HepG2 (cell line): Measurements from ENCODE around the gene TNFAIP2.
A peak's percentile ranks its signal among the peaks of the same experiment; 100 is the strongest.

Experiments used
- ARHGAP35 ChIP-seq: sonication (generic); formaldehyde crosslinking; IDR thresholded peaks from 2 replicates; pipeline ENCODE4 v1.9.0; 2022; ENCODE audit warnings: mild to moderate bottlenecking, inconsistent platforms, moderate library complexity, missing genetic modification reagents, borderline replicate concordance
- EP300 ChIP-seq, 3 experiments: sonication (generic) in 1 of 3; formaldehyde crosslinking in 1 of 3; IDR thresholded peaks; 2 replicates each; pipeline versions ENCODE4 v1.5.1 to v1.6.1; 2011 to 2020; ENCODE audit warnings: low read depth in 2 of 3, low read length in 2 of 3, borderline replicate concordance in 1 of 3, improper control_type of control experiment in 1 of 3, mild to moderate bottlenecking in 1 of 3, missing genetic modification reagents in 1 of 3, moderate library complexity in 1 of 3
- EZH2 ChIP-seq: conservative IDR thresholded peaks from 2 replicates; pipeline ENCODE4 v1.6.1; 2012; ENCODE audit warnings: mild to moderate bottlenecking, low read depth, low read length, moderate library complexity
- HOXA9 ChIP-seq: sonication (generic); formaldehyde crosslinking; IDR thresholded peaks from 2 replicates; pipeline ENCODE4 v1.8.1; 2022; ENCODE audit warnings: missing genetic modification reagents, mild to moderate bottlenecking, moderate library complexity, borderline replicate concordance
- NPAS2 ChIP-seq: sonication (generic); formaldehyde crosslinking; IDR thresholded peaks from 2 replicates; pipeline ENCODE4 v1.8.0; 2022; ENCODE audit warnings: mild to moderate bottlenecking, missing genetic modification reagents, borderline replicate concordance
- ZNF253 ChIP-seq: sonication (generic); formaldehyde crosslinking; IDR thresholded peaks from 2 replicates; pipeline ENCODE4 v1.8.0; 2022; ENCODE audit warnings: mild to moderate bottlenecking, missing genetic modification reagents, borderline replicate concordance
- ZNF768 ChIP-seq: sonication (generic); formaldehyde crosslinking; IDR thresholded peaks from 2 replicates; pipeline ENCODE4 v1.4.0; 2020; ENCODE audit warnings: missing genetic modification reagents
- ZNF776 ChIP-seq: sonication (generic); formaldehyde crosslinking; IDR thresholded peaks from 2 replicates; pipeline ENCODE4 v1.4.0; 2020; ENCODE audit warnings: mild to moderate bottlenecking, missing genetic modification reagents
- TF ChIP-seq, protein P1 (sequence below): sonication (generic); formaldehyde crosslinking; IDR thresholded peaks from 2 replicates; pipeline ENCODE4 v1.4.0; 2020; ENCODE audit warnings: low read depth, mild to moderate bottlenecking, missing genetic modification reagents

- TF ChIP-seq EP300 (IDR thresholded peaks at IDR 0.05; ENCODE audit: low read depth in 2 of 2, low read length in 2 of 2) (no peak), EP300 (CRISPR knock-in tag; IDR thresholded peaks at IDR 0.05; ENCODE audit: borderline replicate concordance) (no peak), ZNF776 (CRISPR knock-in tag) (no peak), HOXA9 (CRISPR knock-in tag) (no peak), ARHGAP35 (no peak), NPAS2 (CRISPR knock-in tag) (no peak), EZH2 (no peak), ZNF253 (CRISPR knock-in tag) (no peak), ZNF768 (CRISPR knock-in tag) (peak; percentile 93)
- TF ChIP-seq, protein P1, sequence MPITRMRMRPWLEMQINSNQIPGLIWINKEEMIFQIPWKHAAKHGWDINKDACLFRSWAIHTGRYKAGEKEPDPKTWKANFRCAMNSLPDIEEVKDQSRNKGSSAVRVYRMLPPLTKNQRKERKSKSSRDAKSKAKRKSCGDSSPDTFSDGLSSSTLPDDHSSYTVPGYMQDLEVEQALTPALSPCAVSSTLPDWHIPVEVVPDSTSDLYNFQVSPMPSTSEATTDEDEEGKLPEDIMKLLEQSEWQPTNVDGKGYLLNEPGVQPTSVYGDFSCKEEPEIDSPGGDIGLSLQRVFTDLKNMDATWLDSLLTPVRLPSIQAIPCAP (CRISPR knock-in tag): no peak
Observed at GRCh38 chr14:103115845-103116572, 7.3 kb upstream of the TNFAIP2 start.
